GM21529 (cell line): ENCODE measurements around the gene RGS7BP.

ENCODE experiments used
- ATAC-seq: cut with Tn5 transposase; IDR thresholded peaks from one replicate; pipeline ENCODE4 v1.9.1; 2021; ENCODE audit not compliant: unreplicated experiment

Gene RGS7BP

DNA sequence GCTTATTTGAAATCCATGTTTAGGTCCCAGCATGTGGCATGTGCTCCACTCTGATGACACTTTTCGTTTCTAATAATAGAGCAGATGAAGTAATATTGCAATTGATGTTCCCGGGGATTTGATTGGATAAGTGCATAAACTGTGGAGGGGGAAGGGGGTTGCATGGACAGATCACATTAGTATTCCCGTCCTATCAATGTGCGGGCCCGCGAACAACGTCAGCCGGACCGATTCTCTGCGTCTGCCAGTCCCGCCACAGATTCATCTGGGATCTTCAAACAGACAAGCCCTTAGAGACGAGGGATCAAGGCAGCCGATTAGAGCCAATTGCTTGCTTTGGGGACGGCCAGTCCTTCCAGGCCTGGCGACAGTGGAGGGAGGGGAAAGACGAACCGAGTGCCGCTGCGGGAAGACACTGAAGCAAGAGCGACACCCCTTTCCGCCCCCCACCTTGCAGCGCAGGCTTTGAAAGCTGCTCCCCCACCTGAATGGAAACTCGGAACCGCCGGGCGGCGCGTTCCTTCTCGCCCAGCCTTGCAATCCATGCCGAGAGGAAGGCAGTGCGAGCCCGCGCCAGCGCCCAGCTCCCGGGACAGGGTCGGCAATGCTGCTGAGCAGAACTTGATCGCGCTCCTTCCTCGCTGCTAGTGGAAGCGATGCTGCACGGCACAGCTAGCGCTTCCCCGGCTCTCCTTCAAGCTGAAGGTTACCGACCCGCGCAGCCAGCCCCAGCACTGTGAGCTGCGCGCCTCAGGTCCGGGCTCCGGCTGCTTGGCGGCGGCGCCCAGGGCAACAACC, at the start of gene RGS7BP:
Gene RGS7BP, plus strand, starts transcription at position 247 of the 798 bp plus-strand sequence. CDS start 610 bp downstream, outside the sequence.
- no peak for ATAC-seq

DNA sequence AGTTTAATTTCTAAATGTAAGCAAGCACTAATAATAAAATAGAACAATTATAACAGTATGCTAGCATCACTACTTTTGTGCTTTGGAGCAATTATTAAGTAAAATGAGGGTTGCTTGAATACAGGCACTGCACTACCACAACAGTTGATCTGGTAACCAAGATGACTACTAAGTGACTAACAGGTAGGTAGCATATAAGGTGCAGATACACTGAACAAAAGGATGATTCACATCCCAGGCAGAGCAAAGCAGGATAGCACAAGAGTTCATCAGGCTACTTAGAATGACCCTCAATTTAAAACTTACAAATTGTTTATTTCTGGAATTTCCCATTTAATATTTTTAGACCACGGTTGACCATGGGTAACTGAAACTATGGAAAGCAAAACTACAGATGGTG, 48.0 kb upstream of the RGS7BP start:
- no peak for ATAC-seq

DNA sequence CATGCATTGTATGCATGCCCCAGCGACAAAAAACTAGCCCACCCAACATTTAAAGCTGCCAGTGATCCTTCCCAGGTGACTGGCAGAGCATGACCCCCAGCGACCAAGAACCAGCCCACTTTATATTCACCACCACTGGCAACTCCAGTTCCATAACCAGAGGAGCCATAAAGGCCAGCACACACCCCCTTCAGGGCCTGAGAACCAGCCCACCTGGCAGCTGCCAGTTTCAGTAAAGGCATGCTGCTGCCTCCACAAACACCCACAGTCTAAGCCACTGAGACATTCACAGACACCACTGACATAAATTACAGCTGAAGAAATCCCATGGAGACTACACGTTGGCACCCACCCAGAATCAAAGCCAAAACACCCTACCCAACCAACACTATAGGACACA, 46.9 kb upstream of the RGS7BP start:
- ATAC-seq = no peak

DNA sequence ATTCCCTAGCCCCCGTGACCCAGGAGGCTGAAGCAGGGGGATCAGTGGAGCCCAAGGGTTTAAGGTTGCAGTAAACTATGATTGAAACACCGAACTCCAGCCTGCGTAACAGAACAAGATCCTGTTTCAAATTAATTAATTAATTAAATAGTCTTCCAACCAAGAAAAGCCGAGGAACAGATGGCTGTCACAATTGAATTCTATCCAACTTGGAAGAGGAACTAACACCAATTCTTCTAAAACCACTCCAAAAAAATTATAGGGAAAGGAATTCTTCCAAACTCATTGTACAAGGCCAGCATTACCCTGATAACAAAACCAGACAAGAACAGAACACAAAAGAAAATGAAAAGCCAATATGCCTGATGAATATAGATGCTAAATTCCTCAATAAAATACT, 43.4 kb upstream of the RGS7BP start:
- ATAC-seq = no peak

DNA sequence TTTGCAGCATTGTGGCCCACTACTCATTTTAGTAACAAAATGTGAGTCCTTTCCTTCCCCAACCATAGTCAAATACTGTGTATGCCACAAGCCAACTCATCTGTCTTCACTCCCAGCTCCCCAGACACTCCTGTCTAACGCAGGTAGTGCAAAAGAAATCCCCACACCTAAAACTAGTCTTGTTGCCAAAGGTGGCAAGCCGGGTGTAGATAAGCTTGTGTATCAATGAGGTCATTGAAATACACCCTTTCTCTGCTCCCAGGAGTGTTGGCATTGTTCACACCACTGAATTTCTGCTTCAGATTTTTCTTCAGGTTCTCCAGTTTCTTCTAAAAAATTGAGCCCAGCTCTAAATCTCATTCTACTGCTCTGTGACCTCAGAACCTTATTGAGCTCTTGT, 19.7 kb upstream of the RGS7BP start:
- no peak for ATAC-seq

DNA sequence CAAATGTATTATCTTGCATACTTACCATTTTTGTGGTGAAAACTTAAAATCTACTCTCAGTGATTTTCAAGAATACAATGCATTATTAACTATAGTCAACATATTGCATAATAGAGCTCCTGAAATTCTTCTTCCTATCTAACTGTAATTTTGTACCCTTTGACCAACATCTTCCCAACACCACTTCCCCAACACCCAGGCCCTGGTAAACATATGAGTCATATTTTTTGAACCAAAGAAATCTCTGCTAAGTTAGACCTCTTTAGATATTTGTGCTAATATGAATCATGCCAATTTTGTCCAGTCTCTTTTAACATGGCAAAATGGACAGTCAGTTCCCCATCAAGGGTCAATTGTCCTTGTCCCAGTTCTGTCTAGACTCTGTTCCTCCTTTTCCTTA, 18.5 kb upstream of the RGS7BP start:
- ATAC-seq = no peak

DNA sequence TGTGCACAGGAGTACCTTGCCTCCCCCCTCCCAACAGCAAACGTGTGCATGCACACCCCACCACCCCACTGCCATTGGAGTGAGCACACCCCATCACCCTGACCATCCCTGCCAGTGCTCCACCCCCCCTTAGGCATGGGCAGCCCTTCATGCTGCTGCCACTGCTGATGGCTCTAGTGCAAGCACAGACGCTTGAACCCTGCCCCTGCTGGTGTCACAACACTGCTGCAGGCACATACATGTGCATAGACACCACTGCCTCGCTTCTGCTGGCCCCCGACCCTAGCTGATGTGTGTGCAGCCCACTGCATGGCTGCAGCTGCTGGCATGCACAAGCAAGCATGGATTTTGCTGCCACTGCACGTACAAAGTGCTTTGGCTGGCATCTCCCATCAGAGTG, 16.0 kb upstream of the RGS7BP start:
- no peak for ATAC-seq

DNA sequence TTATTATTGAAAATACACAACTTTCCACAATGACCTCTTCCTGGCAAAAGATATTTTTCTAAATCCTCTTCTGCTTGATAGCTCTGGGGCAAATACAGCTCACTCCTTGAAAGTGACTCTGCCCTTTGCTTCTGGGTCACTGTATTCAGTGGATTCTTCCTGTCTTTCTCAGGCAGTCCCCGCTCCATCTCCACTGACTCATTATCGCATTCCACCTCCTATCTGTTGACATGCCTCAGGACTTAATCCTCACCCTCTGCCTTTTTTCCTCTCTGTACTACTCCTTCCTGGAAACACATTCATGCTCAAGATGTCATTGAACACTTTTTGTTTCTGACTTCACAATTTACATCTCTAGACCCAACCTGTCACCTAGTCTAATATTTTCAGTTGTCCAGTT, 8.4 kb upstream of the RGS7BP start:
- ATAC-seq = no peak

DNA sequence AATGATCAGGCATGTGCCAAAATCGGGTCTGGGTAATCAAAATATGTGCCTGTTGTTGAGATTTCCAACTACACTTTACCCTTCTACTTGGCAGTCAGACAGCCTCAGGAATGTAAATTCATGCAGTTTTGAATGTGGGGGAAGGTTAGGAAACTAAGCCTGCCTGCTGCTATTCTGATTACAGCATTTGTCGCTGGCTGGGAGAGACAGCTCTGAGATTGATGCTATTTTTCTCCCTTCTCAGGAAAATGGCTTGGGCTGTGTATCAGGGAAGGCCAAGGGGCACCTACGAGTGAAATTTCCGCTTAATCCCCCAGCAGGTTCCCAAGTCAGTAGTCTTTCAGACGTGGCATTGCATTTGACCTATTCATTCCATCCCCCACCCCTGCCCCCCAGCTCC, 3.6 kb upstream of the RGS7BP start:
- ATAC-seq = no peak

DNA sequence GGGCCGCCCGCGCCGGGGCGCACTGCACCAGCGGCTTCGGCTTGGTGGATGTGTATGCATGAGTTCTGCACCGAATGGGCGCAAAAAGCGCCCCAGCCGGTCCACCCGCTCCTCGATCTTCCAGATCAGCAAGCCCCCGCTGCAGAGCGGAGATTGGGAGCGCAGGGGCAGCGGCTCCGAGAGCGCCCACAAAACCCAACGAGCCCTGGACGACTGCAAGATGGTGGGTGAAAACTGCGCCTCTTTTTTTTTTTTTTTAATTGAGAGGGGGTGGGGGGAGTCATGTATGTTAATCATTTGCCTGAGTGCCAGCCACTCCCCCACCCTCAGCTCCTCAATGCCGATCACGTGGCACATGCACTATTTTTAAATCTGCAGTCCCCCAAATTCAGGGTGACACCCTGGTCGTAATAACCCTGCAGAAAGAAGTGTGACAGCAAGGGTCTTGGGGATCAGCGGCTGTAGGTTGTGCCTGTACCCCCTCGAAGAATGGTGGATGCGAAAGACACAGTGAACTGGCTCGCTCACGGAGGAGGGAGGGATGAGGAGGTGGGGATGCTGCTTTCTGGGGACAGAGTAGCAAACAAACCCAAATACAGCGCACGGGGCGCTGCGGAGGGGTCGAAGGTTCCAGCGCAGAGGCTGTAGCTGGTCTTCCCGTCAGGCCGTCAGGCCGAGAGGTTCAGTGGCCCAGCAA, 900 bp downstream of the RGS7BP start:
- ATAC-seq = no peak

DNA sequence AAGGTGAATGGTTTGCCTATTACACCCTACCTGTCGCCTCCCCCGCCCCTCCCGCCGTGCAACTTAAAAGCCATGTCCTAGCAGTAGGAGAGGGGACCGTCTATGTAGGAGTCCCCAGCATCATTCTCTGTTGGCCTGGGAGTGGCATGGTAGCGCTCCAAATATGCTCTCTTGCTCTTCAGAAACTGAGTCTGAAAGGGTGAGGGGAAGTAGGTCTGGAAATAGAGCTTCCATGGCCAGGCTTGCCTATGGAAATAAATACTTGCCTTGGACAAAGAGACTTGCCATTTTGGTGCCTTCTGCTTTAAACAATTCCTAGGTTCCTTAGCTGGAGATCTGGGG, 1.4 kb downstream of the RGS7BP start:
- ATAC-seq = no peak

DNA sequence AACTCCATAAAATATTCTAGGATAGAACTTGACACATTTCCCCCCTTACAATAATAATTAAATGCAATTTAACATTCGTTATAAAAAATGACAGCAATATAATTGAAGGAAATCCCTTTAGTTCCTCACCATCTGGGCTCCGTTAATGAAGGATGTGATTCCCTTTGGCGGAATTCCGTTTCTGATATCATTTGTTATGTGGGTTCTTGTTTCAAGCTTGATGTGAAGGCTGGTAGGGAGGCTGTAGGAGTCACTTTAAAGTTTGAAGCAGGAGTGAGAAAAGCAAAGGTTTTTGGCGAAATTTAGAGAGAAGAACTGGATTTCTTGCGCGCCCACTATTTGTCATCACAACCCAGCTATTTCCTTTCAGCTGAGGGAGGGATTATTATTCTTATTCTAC, 4.0 kb downstream of the RGS7BP start:
- no peak for ATAC-seq

DNA sequence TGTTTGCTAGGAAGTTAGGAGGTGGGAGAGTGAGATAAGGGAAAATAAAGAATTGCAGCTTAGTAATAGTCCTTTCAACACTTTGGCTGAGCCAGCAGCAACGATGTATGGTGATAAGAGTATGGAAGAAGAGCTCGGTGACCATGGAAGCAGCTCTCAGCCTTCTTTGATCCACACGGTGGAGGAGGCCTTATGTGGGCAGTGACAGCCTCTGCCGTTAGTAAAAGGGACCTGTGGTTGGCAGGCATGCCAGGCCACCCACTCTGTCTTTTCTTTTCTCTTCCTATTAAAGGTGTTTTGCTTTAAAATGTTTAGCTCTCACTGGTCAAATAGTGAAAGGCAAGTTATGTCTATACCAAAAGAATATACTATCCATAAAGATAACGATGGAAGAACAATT, 7.7 kb downstream of the RGS7BP start:
- no peak for ATAC-seq

DNA sequence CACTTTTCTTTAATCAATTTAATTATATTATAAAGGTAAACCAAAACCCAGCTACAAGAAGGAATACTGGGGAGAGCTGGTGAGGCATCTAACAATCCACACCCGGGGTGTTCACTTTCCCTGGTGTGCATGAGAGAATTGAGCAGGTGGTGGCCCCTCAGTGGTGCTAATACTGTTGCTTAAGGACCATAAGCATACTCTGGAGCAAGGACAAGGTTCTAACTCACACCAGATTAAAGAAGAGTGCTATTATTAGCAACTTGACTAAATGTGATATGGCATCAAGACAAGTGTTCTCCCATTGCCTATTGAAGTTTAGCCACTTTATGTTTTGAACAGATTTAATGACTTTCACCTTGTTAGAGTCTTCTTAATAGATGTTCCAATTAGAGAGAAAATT, 8.8 kb downstream of the RGS7BP start:
- no peak for ATAC-seq

DNA sequence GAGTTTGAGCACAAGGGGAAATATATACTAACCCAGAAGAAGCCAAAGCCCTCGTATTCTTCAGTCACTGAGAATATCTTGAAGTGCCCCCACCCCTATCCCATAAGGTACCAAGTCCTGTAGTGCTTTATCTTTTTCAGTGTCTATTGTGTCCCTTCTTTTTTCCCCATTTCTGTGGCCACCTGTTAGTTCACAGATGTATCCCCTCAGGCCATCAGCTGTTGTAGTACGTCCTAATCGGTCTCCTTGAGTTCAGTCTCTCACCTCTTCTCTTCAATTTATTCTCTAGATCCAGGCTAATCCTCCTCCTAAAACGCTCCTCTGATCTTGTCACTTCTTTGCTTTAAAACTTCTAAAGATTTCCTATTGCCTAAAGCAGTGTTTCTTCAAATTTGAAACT, 10.4 kb downstream of the RGS7BP start:
- ATAC-seq = no peak

DNA sequence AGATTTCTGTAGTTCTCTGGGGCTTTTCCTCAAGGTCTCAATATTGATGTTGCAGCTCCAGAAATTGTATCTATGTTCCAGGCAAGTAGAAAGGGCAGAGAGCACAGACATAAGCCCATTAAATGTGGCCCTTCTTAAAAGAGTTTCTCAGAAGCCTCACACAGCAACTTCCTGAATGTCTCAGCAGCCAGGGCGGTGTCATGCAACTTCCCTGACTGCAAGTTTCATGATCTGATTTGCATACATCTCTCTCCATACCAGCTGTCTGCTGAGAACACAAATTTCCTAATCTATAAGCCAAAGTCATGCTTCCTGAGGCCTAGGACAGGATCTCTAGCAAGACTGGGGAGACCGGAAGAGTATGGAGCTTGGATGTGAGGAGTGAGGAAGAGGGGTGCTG, 13.0 kb downstream of the RGS7BP start:
- ATAC-seq = peak; percentile 91

DNA sequence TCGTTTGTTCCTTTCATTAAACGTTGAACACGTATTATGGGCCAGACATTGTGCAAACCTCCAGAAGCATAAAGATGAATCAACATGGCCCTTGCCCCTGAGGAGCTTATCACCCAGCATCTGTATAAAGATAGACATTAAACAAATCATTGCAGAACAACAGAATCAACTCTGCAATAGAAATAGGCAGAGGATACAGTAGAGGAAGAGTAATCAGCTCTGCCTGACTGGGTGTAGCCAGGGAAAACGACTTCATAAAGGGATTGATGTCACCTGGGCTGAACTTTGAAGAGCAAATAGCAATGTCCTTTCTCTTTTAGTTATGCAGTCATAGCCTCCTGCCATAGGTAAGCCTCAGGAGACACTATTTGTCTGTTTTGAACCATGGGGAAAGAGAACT, 13.4 kb downstream of the RGS7BP start:
- ATAC-seq = no peak

DNA sequence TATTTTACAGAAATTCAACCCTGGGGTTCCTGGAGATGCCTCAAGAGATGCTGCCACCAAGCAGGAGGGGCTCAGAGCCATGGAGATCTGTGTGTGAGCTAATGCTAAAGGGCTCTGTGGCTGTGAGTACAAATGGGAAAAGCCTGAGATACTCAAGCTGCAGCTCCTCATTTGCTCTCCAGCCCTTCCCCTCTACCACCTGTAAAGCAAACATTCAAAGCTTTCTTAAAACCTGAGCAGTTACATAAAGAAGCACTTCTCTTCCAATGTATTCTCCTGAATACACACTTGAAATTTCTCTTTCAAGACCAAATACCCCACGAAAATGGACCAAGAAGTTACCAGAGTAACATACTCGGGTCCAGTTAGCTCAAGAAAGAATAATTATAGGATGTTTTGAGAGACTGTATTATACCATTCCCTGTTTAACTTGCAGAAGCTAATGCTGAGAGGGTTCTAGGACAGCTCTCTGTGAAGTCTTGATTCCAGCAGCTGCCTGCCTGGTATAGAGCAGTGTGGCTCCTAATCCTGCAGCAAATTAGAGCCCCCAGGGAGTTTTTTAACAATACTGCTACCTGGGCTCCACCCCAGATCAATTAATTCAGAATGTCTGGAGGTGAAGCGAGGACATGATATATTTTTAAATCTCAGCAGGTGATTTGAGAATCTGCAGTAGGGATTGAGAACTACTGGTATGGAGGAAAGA, 21.1 kb downstream of the RGS7BP start:
- no peak for ATAC-seq

DNA sequence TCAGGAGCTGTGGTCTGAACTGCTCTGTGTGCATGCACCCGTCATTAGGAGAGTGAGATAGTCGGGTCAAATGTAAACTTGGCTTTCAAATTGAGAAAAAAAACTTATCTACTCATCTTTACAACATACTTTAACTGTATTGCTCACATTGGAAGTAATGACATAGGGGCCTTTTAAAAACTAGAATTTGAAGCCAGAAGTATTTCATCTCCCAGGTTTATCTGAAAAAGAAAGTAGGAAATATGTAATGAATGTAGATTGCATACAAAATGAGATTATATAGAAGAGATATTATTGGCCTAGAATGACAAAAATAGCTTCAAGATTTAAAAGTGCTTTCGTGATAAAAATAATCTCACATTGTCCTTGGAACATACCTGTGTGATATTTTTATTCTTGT, 24.3 kb downstream of the RGS7BP start:
- ATAC-seq = no peak

DNA sequence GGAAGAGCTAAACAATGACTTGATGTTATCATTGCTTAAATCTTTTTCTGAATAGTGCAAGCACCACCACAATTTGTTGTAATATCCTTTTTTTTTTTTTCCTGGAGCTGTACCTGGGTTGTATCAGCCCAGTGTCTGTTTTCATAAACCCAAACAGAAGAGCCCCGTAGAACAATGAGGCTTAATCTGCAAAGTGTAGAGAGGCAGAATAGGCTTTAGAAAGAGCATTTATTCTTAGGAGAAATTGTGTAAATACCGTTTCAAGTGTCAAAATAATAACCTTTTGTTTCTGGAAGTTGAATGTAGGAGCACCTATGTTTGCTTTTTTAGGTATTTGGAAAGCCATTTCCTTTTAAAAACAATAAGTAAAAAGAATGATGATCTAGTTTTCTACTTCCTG, 26.4 kb downstream of the RGS7BP start:
- peak; percentile 26 for ATAC-seq

DNA sequence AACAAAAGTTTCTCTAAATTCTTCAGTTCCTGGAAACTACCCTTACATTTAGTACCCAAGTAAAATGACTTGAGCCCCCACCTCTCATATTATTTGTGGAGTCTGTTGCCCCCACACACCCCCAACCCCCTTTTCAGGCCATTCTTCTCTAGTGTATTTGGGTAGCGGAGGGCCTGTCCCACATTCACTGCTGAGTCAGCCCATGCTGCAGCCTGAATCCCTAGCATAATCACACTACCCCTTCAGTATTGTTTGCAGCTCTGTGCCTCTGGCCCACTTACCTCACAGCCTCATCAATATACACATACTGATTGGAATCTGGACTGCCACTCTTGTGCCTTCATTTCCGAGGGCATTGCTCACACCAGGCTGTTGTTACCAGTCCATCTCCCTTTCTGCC, 26.8 kb downstream of the RGS7BP start:
- peak; percentile 24 for ATAC-seq

DNA sequence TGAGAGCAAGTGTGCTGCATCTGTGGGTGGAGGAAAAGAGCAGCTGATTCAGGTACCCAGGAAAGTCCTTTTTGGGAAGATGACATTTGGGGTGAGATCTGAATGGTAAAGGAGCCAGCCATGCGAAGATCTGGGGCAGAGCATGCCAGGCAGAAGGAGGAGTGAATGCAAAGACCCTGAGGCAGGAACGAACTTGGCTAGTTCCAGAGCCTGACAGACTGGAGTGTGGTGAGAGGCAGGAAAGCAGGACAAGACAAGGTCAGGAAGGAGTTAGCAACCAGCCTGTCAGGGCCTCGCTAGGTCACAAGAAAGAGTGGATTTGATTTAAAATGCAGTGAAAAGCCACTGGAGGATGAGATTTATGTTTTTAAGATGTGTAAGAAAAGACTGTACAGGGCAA, 28.2 kb downstream of the RGS7BP start:
- ATAC-seq = no peak
